GM18867 (cell line): Measurements from ENCODE around the gene ECI1.
"Not testable (repeated sequence)": the region's sequence is repeated elsewhere in the genome, so short reads cannot be mapped to it uniquely, and the experiment has no call there.

Experiments
- ATAC-seq: cut with Tn5 transposase; IDR thresholded peaks from one replicate; pipeline ENCODE4 v1.9.1; 2021; ENCODE audit warnings: mild to moderate bottlenecking, moderate library complexity; ENCODE audit not compliant: unreplicated experiment

Gene ECI1

GRCh38 chr16:2257726-2258125, 6.3 kb upstream of the ECI1 start:
- ATAC-seq = no peak

- no peak for ATAC-seq
Observed at GRCh38 chr16:2256531-2257140, 5.2 kb upstream of the ECI1 start.

GRCh38 chr16:2253293-2253692, 1.9 kb upstream of the ECI1 start:
- ATAC-seq = no peak

- ATAC-seq = no peak
Observed at GRCh38 chr16:2252806-2253148, 1.4 kb upstream of the ECI1 start.

GRCh38 chr16:2250652-2251295, 613 bp downstream of the ECI1 start:
- no peak for ATAC-seq

- ATAC-seq = no peak
Observed at GRCh38 chr16:2246301-2246885, 5.0 kb downstream of the ECI1 start.

GRCh38 chr16:2244926-2245795, 6.2 kb downstream of the ECI1 start:
- no peak for ATAC-seq

- ATAC-seq = no peak
Observed at GRCh38 chr16:2244301-2244700, 7.1 kb downstream of the ECI1 start.

- ATAC-seq = no peak
Observed at GRCh38 chr16:2243781-2244180, 7.6 kb downstream of the ECI1 start.

GRCh38 chr16:2243031-2243528, 8.3 kb downstream of the ECI1 start:
- ATAC-seq = no peak

- ATAC-seq = no peak
Observed at GRCh38 chr16:2242598-2242997, 8.8 kb downstream of the ECI1 start.

GRCh38 chr16:2240331-2240730, 11.1 kb downstream of the ECI1 start:
- not testable (repeated sequence) for ATAC-seq

GRCh38 chr16:2238838-2239675, 12.3 kb downstream of the ECI1 start:
- no peak for ATAC-seq

- ATAC-seq = no peak
Observed at GRCh38 chr16:2238150-2238837, 13.1 kb downstream of the ECI1 start.

- no peak for ATAC-seq
Observed at GRCh38 chr16:2237493-2238149, 13.8 kb downstream of the ECI1 start.

- no peak for ATAC-seq
Observed at GRCh38 chr16:2237102-2237482, 14.3 kb downstream of the ECI1 start.

- ATAC-seq = no peak
Observed at GRCh38 chr16:2236337-2237101, 14.9 kb downstream of the ECI1 start, which contains the start of gene DNASE1L2. Gene DNASE1L2 (plus strand): TSS chr16:2236444. CDS start chr16:2236817, 373 bp downstream.

GRCh38 chr16:2235695-2236336, 15.6 kb downstream of the ECI1 start:
- no peak for ATAC-seq
